ENCODE measurements around the gene FNBP1.
"Not testable (repeated sequence)": the region's sequence is repeated elsewhere in the genome, so short reads cannot be mapped to it uniquely, and the experiment has no call there.

FNBP1 gene

GRCh38 chr9:129946246-129946995 lies 96.6 kb downstream of the FNBP1 start:
- H3K9me3 ChIP-seq, result no peaks in the 10 kb centered on the region
- no peak overlapping the region for H3K4me3 ChIP-seq (ENCODE audit: low read depth, low read length)
- peaks cover 3% of the 10 kb centered on the region for H3K36me3 ChIP-seq
- no peak for TF ChIP-seq CTCF (IDR thresholded peaks at IDR 0.05; ENCODE audit: low read depth, low read length)
- no peaks in the 10 kb centered on the region for H3K27me3 ChIP-seq
- H3K4me1 ChIP-seq, result peaks cover 10% of the 10 kb centered on the region
- DNase-seq, result no peak

- no peak for DNase-seq
- Histone ChIP-seq H3K4me3 (ENCODE audit: low read depth, low read length) (no peak overlapping the region), H3K9me3 (no peaks in the 10 kb centered on the region), H3K27me3 (no peaks in the 10 kb centered on the region), H3K36me3 (peaks cover 2% of the 10 kb centered on the region; the same call in 1 of the 2 replicates), H3K4me1 (peaks cover 10% of the 10 kb centered on the region)
- no peak for TF ChIP-seq CTCF (IDR thresholded peaks at IDR 0.05; ENCODE audit: low read depth, low read length)
Observed at GRCh38 chr9:129945314-129945713, 97.7 kb downstream of the FNBP1 start.

GRCh38 chr9:129944506-129945116 lies 98.4 kb downstream of the FNBP1 start:
- H3K9me3 ChIP-seq, result no peaks in the 10 kb centered on the region
- DNase-seq, result no peak
- peaks cover 10% of the 10 kb centered on the region for H3K4me1 ChIP-seq
- H3K27me3 ChIP-seq, result no peaks in the 10 kb centered on the region
- TF ChIP-seq CTCF (IDR thresholded peaks at IDR 0.05; ENCODE audit: low read depth, low read length), result no peak
- H3K4me3 ChIP-seq (ENCODE audit: low read depth, low read length), result no peak overlapping the region
- H3K36me3 ChIP-seq, result peaks cover 2% of the 10 kb centered on the region; the same call in 1 of the 2 replicates

- peaks cover 20% of the 10 kb centered on the region for H3K4me1 ChIP-seq
- H3K36me3 ChIP-seq, result peaks cover 2% of the 10 kb centered on the region; the same call in 1 of the 2 replicates
- no peaks in the 10 kb centered on the region for H3K9me3 ChIP-seq
- no peak for TF ChIP-seq CTCF (IDR thresholded peaks at IDR 0.05; ENCODE audit: low read depth, low read length)
- no peak overlapping the region for H3K4me3 ChIP-seq (ENCODE audit: low read depth, low read length)
- DNase-seq, result no peak
- no peaks in the 10 kb centered on the region for H3K27me3 ChIP-seq
Observed at GRCh38 chr9:129939431-129939830, 103.6 kb downstream of the FNBP1 start.

- H3K4me1 ChIP-seq, result peaks cover 24% of the 10 kb centered on the region
Observed at GRCh38 chr9:129938291-129938979, 104.6 kb downstream of the FNBP1 start.

GRCh38 chr9:129937879-129938278 lies 105.1 kb downstream of the FNBP1 start:
- H3K36me3 ChIP-seq; H3K4me3 ChIP-seq (ENCODE audit: low read depth, low read length); H3K27me3 ChIP-seq; H3K9me3 ChIP-seq; DNase-seq: not testable (repeated sequence)
- peaks cover 30% of the 10 kb centered on the region for H3K4me1 ChIP-seq

More at GRCh38 chr9:129938291-129938979, 104.6 kb downstream of the FNBP1 start:
- Histone ChIP-seq H3K9me3 (no peaks in the 10 kb centered on the region), H3K36me3 (peaks cover 2% of the 10 kb centered on the region; the same call in 1 of the 2 replicates), H3K4me3 (ENCODE audit: low read depth, low read length) (no peak overlapping the region), H3K27me3 (no peaks in the 10 kb centered on the region)
- TF ChIP-seq CTCF (IDR thresholded peaks at IDR 0.05; ENCODE audit: low read depth, low read length), result no peak
- no peak for DNase-seq

Measured in BE2C (cell line).